ENCODE measurements around the gene NCAPD3. TPM values are rescaled to one million over a fixed set of nuclear protein-coding genes. Genes with fewer than 3 reads are reported as not detected.

Gene NCAPD3
- total RNA-seq, 2 experiments from 2014 or later, result 98.4 to 102 TPM

GRCh38 chr11:134153147-134153905 lies 70.4 kb downstream of the NCAPD3 start:
- CTCF ChIA-PET, result interaction anchor here (1.5 to 1.6 kb wide), 2 partner anchors 103 to 108 kb away, joined by 3 to 6 read pairs; no protein-coding TSS in a partner anchor
- H3K4me1 Mint-ChIP-seq (ENCODE audit: low read depth), result no peaks in the 10 kb centered on the region
- peaks cover 49% of the 10 kb centered on the region for H3K36me3 Mint-ChIP-seq (ENCODE audit: low read depth)
- H3K27me3 Mint-ChIP-seq, result no peaks in the 10 kb centered on the region
- POLR2A ChIA-PET, result interaction anchor here (0.6 kb wide), 1 partner anchor 137 kb away, joined by 3 read pairs; no protein-coding TSS in a partner anchor
- no peak for TF ChIP-seq CTCF (IDR thresholded peaks at IDR 0.05)
- H3K4me3 Mint-ChIP-seq, result no peak overlapping the region
- no peaks in the 10 kb centered on the region for H3K9me3 Mint-ChIP-seq
- DNase-seq (no peak), ATAC-seq (no peak)
- intact Hi-C loops (cut with micrococcal nuclease), result no loop called here
- peak overlapping the region; percentile 18 for H3K27ac Mint-ChIP-seq

- CTCF ChIA-PET, result interaction anchor here (0.8 kb wide), 1 partner anchor 102 kb away, joined by 4 read pairs; no protein-coding TSS in a partner anchor
Observed at GRCh38 chr11:134152696-134153095, 71.1 kb downstream of the NCAPD3 start.

DNA sequence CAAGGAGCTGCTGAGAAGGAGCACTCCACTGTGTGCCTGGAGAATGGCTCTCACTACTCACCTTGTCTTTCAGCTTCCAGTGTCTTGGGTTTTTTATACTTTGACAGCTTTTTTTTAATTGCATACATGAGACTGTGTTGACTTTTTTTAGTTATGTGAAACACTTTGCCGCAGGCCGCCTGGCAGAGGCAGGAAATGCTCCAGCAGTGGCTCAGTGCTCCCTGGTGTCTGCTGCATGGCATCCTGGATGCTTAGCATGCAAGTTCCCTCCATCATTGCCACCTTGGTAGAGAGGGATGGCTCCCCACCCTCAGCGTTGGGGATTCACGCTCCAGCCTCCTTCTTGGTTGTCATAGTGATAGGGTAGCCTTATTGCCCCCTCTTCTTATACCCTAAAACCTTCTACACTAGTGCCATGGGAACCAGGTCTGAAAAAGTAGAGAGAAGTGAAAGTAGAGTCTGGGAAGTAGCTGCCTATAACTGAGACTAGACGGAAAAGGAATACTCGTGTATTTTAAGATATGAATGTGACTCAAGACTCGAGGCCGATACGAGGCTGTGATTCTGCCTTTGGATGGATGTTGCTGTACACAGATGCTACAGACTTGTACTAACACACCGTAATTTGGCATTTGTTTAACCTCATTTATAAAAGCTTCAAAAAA lies 72.6 kb downstream of the NCAPD3 start:
- no peak overlapping the region for H3K4me3 Mint-ChIP-seq
- POLR2A ChIA-PET, result interaction anchor here (0.5 to 1.6 kb wide), 2 partner anchors 8 to 39 kb away, joined by 3 to 4 read pairs; no protein-coding TSS in a partner anchor
- no peak for TF ChIP-seq CTCF (IDR thresholded peaks at IDR 0.05)
- peaks cover 46% of the 10 kb centered on the region for H3K36me3 Mint-ChIP-seq (ENCODE audit: low read depth)
- no peak for DNase-seq
- no peaks in the 10 kb centered on the region for H3K27me3 Mint-ChIP-seq
- ATAC-seq, result no peak
- intact Hi-C loops (cut with micrococcal nuclease), result no loop called here
- no peak overlapping the region for H3K27ac Mint-ChIP-seq
- no peaks in the 10 kb centered on the region for H3K9me3 Mint-ChIP-seq
- CTCF ChIA-PET, result no interaction called here
- no peaks in the 10 kb centered on the region for H3K4me1 Mint-ChIP-seq (ENCODE audit: low read depth)

More at GRCh38 chr11:134152696-134153095, 71.1 kb downstream of the NCAPD3 start:
- ATAC-seq (no peak), DNase-seq (no peak)
- H3K36me3 Mint-ChIP-seq (ENCODE audit: low read depth), result peaks cover 51% of the 10 kb centered on the region
- intact Hi-C loops (cut with micrococcal nuclease), result no loop called here
- POLR2A ChIA-PET, result interaction anchor here (0.6 kb wide), 1 partner anchor 137 kb away, joined by 3 read pairs; no protein-coding TSS in a partner anchor
- no peaks in the 10 kb centered on the region for H3K4me1 Mint-ChIP-seq (ENCODE audit: low read depth)
- no peak overlapping the region for H3K4me3 Mint-ChIP-seq
- H3K27me3 Mint-ChIP-seq, result no peaks in the 10 kb centered on the region
- H3K27ac Mint-ChIP-seq, result no peak overlapping the region
- no peak for TF ChIP-seq CTCF (IDR thresholded peaks at IDR 0.05)
- H3K9me3 Mint-ChIP-seq, result no peaks in the 10 kb centered on the region

DNA sequence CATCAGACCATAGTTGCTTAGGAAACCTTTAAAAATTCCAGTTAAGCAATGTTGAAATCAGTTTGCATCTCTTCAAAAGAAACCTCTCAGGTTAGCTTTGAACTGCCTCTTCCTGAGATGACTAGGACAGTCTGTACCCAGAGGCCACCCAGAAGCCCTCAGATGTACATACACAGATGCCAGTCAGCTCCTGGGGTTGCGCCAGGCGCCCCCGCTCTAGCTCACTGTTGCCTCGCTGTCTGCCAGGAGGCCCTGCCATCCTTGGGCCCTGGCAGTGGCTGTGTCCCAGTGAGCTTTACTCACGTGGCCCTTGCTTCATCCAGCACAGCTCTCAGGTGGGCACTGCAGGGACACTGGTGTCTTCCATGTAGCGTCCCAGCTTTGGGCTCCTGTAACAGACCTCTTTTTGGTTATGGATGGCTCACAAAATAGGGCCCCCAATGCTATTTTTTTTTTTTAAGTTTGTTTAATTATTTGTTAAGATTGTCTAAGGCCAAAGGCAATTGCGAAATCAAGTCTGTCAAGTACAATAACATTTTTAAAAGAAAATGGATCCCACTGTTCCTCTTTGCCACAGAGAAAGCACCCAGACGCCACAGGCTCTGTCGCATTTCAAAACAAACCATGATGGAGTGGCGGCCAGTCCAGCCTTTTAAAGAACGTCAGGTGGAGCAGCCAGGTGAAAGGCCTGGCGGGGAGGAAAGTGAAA lies 73.4 kb downstream of the NCAPD3 start:
- TF ChIP-seq CTCF (IDR thresholded peaks at IDR 0.05), result no peak
- H3K9me3 Mint-ChIP-seq, result no peaks in the 10 kb centered on the region
- no peaks in the 10 kb centered on the region for H3K4me1 Mint-ChIP-seq (ENCODE audit: low read depth)
- H3K27ac Mint-ChIP-seq, result no peak overlapping the region
- no peaks in the 10 kb centered on the region for H3K27me3 Mint-ChIP-seq
- intact Hi-C loops (cut with micrococcal nuclease), result no loop called here
- DNase-seq (peak; percentile 25), ATAC-seq (peak; percentile 63)
- H3K36me3 Mint-ChIP-seq (ENCODE audit: low read depth), result peaks cover 38% of the 10 kb centered on the region
- CTCF ChIA-PET, result interaction anchor here (1.2 to 1.6 kb wide), 2 partner anchors 14 to 100 kb away, joined by 3 read pairs; no protein-coding TSS in a partner anchor
- POLR2A ChIA-PET, result interaction anchor here (1.4 to 1.6 kb wide), 3 partner anchors 9 to 37 kb away, joined by 3 to 4 read pairs (median 4); no protein-coding TSS in a partner anchor
- H3K4me3 Mint-ChIP-seq, result no peak overlapping the region
